HL-60 (cell line): Measurements from ENCODE around the gene CBARP.

Experiments used
- DNase-seq, 2 experiments: peaks; one replicate each; pipeline ENCODE4 v3.0.0-alpha.2; 2010 to 2020; ENCODE audit warnings: low read depth in 1 of 2, low spot score in 1 of 2
- H3K27ac ChIP-seq: fragments of 250-450 bp; sonication (Bioruptor Pico); replicated peaks from 2 replicates; pipeline ENCODE4 v1.5.1; 2020; ENCODE audit warnings: mild to moderate bottlenecking, moderate library complexity
- H3K27me3 ChIP-seq: fragments of 250-450 bp; sonication (Bioruptor Pico); 2 replicates; pipeline ENCODE4 v1.5.1; 2021; ENCODE audit warnings: mild to moderate bottlenecking, moderate library complexity; ENCODE audit not compliant: insufficient read depth, poor library complexity, severe bottlenecking
- H3K4me3 ChIP-seq: replicated peaks from 2 replicates; pipeline ENCODE4 v1.5.1; 2011; ENCODE audit warnings: mild to moderate bottlenecking, control low read depth, low read length; ENCODE audit not compliant: insufficient read depth
- CTCF ChIP-seq: IDR thresholded peaks from one replicate; pipeline ENCODE4 v1.5.1; 2011; ENCODE audit warnings: low read length, control low read depth, inconsistent platforms; ENCODE audit not compliant: insufficient read depth
- GABPA ChIP-seq: IDR thresholded peaks from 2 replicates; pipeline ENCODE4 v1.6.1; 2012; ENCODE audit warnings: low read depth
- POLR2AphosphoS5 ChIP-seq: IDR thresholded peaks from 2 replicates; pipeline ENCODE4 v1.6.1; 2012; ENCODE audit warnings: low read depth
- REST ChIP-seq: IDR thresholded peaks from 2 replicates; pipeline ENCODE4 v1.6.1; 2012; ENCODE audit warnings: low read depth; ENCODE audit not compliant: insufficient replicate concordance
- SPI1 ChIP-seq: IDR thresholded peaks from 2 replicates; pipeline ENCODE4 v1.6.1; 2012; ENCODE audit warnings: low read depth, mild to moderate bottlenecking, borderline replicate concordance

The CBARP gene

GRCh38 chr19:1229924-1230782, 7.7 kb downstream of the CBARP start:
- H3K27ac ChIP-seq: no peak overlapping the region
- DNase-seq: no peak
- TF ChIP-seq REST: no peak
- no peak for TF ChIP-seq POLR2AphosphoS5
- TF ChIP-seq CTCF: no peak
- TF ChIP-seq GABPA: no peak
- no peak for TF ChIP-seq SPI1
- no peak overlapping the region for H3K4me3 ChIP-seq
- H3K27me3 ChIP-seq: no peaks in the 10 kb centered on the region

DNA sequence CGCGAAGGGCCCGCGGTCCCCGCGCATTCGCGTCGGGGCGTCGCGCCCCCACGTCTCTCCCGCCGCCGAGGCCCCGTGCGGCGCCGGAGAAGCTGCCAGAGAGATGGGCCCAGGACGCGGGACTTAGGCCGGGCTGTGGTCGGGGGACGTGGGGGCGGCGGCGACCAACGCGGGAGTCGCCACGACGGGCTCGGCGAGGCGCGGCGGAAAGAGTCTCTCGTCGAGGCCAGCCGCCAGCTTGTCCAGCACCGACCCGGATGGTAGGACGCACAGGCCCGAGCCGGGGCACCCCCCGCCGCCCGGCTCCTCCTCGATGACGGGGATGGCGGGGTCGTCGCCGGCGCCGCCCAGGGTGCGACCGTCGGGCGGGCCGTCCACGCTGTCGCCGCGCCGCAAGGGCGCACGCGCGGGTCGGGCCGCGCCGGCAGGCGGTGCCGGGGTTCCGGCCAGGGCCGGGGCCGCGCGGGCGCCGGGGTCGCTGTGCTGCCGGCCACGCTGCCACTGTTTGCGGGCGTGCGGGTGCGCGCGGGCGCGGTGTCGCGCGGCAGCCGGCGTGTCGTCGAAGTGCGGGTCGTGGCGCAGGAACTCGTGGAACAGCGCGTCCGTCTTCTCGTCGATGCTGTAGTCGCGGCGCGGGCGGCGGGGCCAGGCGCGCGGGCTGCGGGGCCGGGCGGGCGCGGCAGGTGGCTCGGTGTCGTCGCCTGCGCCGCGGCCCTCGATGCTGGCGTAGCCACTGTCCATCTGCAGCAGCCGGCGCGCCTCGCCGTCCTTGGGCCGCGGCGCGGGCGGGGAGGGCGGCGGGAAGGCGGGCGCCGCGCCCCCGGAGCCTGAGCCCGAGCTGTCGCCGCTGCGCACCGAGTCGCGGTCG, 8.5 kb downstream of the CBARP start:
- no peaks in the 10 kb centered on the region for H3K27me3 ChIP-seq
- no peak overlapping the region for H3K4me3 ChIP-seq
- DNase-seq: no peak
- TF ChIP-seq REST (no peak), SPI1 (no peak), GABPA (no peak), CTCF (no peak), POLR2AphosphoS5 (no peak)
- no peak overlapping the region for H3K27ac ChIP-seq

DNA sequence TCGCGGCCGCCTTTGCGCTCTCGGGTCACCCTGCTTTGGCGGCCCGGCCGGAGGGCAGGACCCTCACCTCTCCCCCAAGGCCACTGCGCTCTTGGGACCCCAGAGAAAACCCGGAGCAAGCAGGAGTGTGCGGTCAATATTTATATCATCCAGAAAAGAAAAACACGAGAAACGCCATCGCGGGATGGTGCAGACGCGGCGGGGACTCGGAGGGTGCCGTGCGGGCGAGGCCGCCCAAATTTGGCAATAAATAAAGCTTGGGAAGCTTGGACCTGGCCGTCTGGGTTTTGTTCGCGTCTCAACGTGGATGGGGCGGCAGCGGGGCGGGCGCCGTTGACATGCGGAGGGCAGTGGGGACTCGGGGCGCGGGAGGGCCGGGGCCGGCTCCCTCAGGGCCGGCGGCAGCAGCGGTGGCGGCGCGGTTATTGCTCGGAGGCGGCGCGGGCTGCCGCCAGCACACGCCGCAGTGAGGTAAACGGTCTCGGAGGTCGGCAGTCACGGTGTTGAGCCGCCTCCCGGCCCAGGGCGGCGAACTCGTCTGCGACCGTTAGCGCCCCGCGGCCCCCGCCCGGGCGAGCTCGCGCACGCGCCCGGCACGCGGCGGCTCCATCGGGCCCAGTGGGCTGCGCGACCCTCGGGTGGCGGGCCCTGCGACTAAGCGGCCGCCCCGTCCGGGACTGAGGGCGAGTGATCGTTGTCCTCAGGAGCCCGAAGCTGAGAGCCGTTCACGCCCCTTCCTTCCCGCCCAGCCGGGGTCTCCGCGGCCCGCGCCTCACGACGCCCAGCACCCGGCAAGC, 9.4 kb downstream of the CBARP start:
- DNase-seq: no peak
- TF ChIP-seq CTCF: no peak
- TF ChIP-seq REST: no peak
- no peak for TF ChIP-seq POLR2AphosphoS5
- no peak for TF ChIP-seq GABPA
- no peak for TF ChIP-seq SPI1
- Histone ChIP-seq H3K27ac (no peak overlapping the region), H3K27me3 (no peaks in the 10 kb centered on the region), H3K4me3 (no peak overlapping the region)
